ENCODE data around the gene GINS1.
A peak's percentile ranks its signal among the peaks of the same experiment; 100 is the strongest.

The GINS1 gene

GRCh38 chr20:25402583-25402982 is 4.9 kb upstream of the GINS1 start:
- no peak for TF ChIP-seq CTCF (IDR thresholded peaks at IDR 0.05; ENCODE audit: insufficient read depth, low read length, poor library complexity, severe bottlenecking)
- DNase-seq (ENCODE audit: extremely low read depth, insufficient read length): no peak
- Histone ChIP-seq H3K4me3 (replicated peaks; ENCODE audit: low read depth, low read length) (no peak overlapping the region), H3K27me3 (replicated peaks; ENCODE audit: control insufficient read depth, insufficient read depth, low read length) (no peaks in the 10 kb centered on the region), H3K36me3 (ENCODE audit: control insufficient read depth, insufficient read depth, low read length) (no peaks in the 10 kb centered on the region)

GRCh38 chr20:25408170-25408547 is 686 bp downstream of the GINS1 start:
- H3K27me3 ChIP-seq (replicated peaks; ENCODE audit: control insufficient read depth, insufficient read depth, low read length): no peaks in the 10 kb centered on the region
- peak overlapping the region; percentile 95 for H3K4me3 ChIP-seq (replicated peaks; ENCODE audit: low read depth, low read length)
- TF ChIP-seq CTCF (IDR thresholded peaks at IDR 0.05; ENCODE audit: insufficient read depth, low read length, poor library complexity, severe bottlenecking): no peak
- no peaks in the 10 kb centered on the region for H3K36me3 ChIP-seq (ENCODE audit: control insufficient read depth, insufficient read depth, low read length)
- DNase-seq (ENCODE audit: extremely low read depth, insufficient read length): no peak

GRCh38 chr20:25408890-25409289 is 1.4 kb downstream of the GINS1 start:
- peak overlapping the region; percentile 95 for H3K4me3 ChIP-seq (replicated peaks; ENCODE audit: low read depth, low read length)

GRCh38 chr20:25418776-25419175 is 11.3 kb downstream of the GINS1 start:
- H3K36me3 ChIP-seq (ENCODE audit: control insufficient read depth, insufficient read depth, low read length): peaks cover 3% of the 10 kb centered on the region
- TF ChIP-seq CTCF (IDR thresholded peaks at IDR 0.05; ENCODE audit: insufficient read depth, low read length, poor library complexity, severe bottlenecking): no peak
- DNase-seq (ENCODE audit: extremely low read depth, insufficient read length): no peak
- no peaks in the 10 kb centered on the region for H3K27me3 ChIP-seq (replicated peaks; ENCODE audit: control insufficient read depth, insufficient read depth, low read length)
- H3K4me3 ChIP-seq (replicated peaks; ENCODE audit: low read depth, low read length): no peak overlapping the region

More at GRCh38 chr20:25408890-25409289, 1.4 kb downstream of the GINS1 start:
- Histone ChIP-seq H3K36me3 (ENCODE audit: control insufficient read depth, insufficient read depth, low read length) (no peaks in the 10 kb centered on the region), H3K27me3 (replicated peaks; ENCODE audit: control insufficient read depth, insufficient read depth, low read length) (no peaks in the 10 kb centered on the region)
- no peak for DNase-seq (ENCODE audit: extremely low read depth, insufficient read length)
- TF ChIP-seq CTCF (IDR thresholded peaks at IDR 0.05; ENCODE audit: insufficient read depth, low read length, poor library complexity, severe bottlenecking): no peak

- H3K4me3 ChIP-seq (replicated peaks; ENCODE audit: low read depth, low read length): no peak overlapping the region
- DNase-seq (ENCODE audit: extremely low read depth, insufficient read length): no peak
- TF ChIP-seq CTCF (IDR thresholded peaks at IDR 0.05; ENCODE audit: insufficient read depth, low read length, poor library complexity, severe bottlenecking): no peak
- H3K36me3 ChIP-seq (ENCODE audit: control insufficient read depth, insufficient read depth, low read length): peaks cover 3% of the 10 kb centered on the region
- no peaks in the 10 kb centered on the region for H3K27me3 ChIP-seq (replicated peaks; ENCODE audit: control insufficient read depth, insufficient read depth, low read length)
Observed at GRCh38 chr20:25421102-25421501, 13.6 kb downstream of the GINS1 start.

GRCh38 chr20:25422032-25422431 is 14.6 kb downstream of the GINS1 start:
- no peak for TF ChIP-seq CTCF (IDR thresholded peaks at IDR 0.05; ENCODE audit: insufficient read depth, low read length, poor library complexity, severe bottlenecking)
- Histone ChIP-seq H3K27me3 (replicated peaks; ENCODE audit: control insufficient read depth, insufficient read depth, low read length) (no peaks in the 10 kb centered on the region), H3K36me3 (ENCODE audit: control insufficient read depth, insufficient read depth, low read length) (peaks cover 3% of the 10 kb centered on the region), H3K4me3 (replicated peaks; ENCODE audit: low read depth, low read length) (no peak overlapping the region)
- DNase-seq (ENCODE audit: extremely low read depth, insufficient read length): no peak

Data from GM06990 (cell line).